Left kidney (tissue), 2 donors: ENCODE measurements around the gene PPID. TPM values are rescaled to one million over a fixed set of nuclear protein-coding genes. Genes with fewer than 3 reads are reported as not detected.
"Not testable (repeated sequence)": the region's sequence is repeated elsewhere in the genome, so short reads cannot be mapped to it uniquely, and the experiment has no call there.

Experiments used
- DNase-seq: peaks from one replicate; pipeline ENCODE4 v3.0.0-alpha.2; 2013
- polyA plus RNA-seq: library from polyadenylated mRNA; unstranded; fragments of 120-200 nt; gene quantifications from one replicate; pipeline ENCODE4 v1.2.1, GENCODE V29; 2013; ENCODE audit not compliant: insufficient read length

The PPID gene
- polyA plus RNA-seq, 1 donor: 79.6 TPM

GRCh38 chr4:158741326-158742021 is 18.3 kb upstream of the PPID start:
- DNase-seq: no peak

GRCh38 chr4:158739600-158739999 is 16.4 kb upstream of the PPID start:
- no peak for DNase-seq

DNA sequence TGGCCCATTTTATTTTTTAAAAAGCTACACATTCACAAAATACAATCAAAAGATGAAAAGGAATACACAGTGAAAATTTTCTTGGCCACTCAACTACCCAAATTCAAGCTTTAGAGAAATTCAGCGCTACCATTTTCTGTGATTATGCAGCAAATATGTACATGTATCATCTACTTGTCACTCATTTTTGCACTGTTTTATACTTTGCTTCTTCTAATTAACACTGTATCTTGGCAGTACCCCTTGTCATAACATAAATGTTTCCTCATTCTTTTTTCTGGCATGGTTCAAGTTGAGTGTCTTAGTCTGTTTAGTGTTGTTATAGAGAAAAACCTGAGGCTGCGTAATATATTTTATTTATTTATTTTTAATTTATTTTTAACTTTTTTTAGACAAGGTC is 15.7 kb upstream of the PPID start:
- no peak for DNase-seq

- peak; percentile 50 for DNase-seq
Measured at GRCh38 chr4:158729716-158730559, 6.7 kb upstream of the PPID start.

DNA sequence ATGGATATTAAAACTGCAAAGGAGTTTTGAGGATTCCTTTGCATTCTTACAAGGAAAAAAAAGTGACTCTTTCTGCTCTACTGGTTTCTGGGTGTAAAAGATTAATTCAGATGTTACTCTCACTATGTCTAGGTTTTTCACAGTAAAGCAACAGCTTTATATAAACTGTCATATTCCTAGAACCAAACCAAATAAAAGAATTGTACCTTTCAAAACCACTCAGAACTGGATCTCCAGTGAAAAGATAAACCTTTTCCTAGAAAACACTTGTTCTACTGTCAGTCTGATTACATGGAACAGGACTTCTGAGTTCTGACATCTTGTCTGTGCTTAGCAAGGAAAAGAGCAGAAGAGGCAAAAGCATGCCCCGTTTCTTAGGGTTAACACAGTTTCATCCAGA is 5.0 kb upstream of the PPID start:
- no peak for DNase-seq

DNA sequence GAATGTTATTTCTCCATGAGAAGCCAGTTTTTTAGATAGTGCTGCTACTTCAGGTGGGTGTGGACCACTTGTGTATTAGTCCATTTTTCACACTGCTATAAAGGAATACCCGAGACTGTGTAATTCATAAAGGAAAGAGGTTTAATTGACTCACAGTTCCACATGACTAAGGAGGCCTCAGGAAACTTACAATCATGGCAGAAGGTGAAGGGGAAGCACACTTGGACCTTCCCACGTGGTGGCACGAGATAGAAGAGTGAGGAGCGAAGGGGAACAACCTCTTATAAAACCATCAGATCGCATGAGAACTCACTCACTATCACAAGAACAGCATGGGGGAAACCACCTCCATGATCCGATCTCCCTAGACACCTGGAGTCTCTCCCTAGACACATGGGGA is 3.4 kb upstream of the PPID start:
- no peak for DNase-seq

GRCh38 chr4:158724637-158725036 is 1.4 kb upstream of the PPID start:
- no peak for DNase-seq

DNA sequence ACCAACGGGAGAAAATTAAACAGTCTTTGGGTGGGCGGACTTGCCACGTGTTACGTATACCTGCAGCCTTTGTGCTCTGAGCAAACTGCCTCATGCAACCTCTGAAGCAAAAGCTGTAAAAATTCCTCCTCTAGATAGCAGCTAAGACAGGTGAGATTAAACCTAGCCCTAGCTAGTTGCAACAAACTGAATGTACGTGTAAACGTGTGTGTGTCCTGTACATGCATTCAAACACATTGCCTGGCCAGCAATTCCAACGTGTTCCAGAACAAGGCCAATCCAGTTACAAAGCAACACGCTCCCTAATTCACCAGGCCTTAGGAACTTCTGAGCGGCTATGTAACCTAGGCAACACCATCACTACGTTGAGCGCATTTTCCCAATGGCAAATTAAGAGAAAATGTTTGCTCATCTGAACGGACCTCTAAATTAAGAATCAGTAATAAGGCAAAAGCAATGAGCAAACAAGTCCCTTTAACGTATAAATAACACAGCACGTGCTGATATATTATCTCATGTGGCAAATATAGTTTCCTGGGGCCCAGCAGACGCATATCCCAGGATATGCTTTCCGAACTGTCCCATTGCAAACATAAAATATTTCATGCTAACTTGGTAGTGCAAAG is 792 bp downstream of the PPID start:
- peak; percentile 42 for DNase-seq

DNA sequence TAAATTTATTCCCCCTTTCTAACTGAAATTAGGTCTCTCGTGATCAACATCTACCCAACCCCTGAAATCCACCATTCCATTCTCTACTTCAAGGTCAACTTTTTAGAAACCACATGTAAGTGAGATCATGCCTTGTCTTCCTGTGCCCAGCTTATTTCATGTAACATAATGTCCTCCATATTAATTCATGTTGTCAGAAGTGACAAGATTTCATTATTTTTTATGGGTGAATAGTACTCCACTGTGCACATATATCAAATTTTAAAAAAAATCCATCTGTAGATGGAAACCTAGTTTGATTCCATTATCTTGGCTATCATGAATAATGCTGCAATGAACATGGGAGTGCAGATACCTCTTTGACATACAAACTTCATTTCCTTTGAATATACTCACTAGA is 1.5 kb downstream of the PPID start:
- no peak for DNase-seq

DNA sequence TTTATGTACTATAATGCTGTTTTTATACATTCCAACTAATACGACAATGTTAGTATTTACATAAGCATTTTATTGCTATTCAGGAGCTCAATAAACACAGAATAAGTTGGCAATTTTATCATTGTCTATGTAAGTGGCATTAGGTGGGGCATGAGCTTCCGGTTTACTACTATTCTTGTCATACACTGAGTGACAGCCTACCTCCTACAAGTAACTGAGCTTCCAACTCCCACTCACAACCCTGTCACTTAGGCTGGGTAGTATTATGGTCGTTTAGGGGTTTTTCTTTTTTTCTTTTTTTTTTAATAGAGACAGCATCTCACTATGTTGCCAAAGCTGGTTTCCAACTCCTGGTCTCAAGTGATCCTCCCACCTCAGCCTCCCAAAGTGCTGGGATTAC is 7.4 kb downstream of the PPID start:
- no peak for DNase-seq

DNA sequence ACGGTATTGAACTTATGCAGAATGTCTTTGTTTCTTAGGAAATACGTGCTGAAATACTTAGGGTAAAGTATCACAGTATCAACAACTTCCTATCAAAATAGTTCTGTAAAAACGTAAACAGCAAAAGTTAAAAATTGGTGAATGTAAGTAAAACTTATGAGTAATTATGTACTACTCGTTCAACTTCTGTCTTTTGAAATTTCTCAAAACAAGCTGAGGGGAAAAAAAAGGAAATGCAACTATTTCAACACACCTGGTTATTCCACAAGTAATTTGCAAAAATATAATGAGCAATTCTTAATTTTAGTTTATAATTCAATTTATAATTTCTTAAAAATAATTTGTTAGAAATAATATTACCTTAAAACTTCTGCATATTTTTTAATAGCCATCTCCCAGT is 8.3 kb downstream of the PPID start:
- DNase-seq: no peak

GRCh38 chr4:158712622-158713021 is 10.6 kb downstream of the PPID start:
- not testable (repeated sequence) for DNase-seq

DNA sequence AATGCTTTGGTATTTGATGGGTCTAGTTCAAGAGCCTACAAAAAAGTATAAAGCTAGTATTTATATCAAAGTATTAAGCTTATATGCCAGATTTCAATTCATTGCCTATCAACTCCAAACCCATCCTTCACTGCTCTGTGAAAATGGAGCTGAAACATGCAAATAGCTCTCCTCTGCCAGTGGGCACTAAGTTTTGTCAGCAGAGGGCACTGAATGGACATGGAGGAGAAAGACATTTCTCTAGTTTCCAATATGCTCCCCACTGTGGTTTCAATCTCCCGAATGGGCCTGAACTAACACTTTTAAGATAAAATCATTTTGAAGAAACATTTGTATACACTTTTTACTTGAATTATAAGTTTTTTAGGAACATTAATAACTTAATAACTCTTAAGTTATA is 12.4 kb downstream of the PPID start:
- no peak for DNase-seq

DNA sequence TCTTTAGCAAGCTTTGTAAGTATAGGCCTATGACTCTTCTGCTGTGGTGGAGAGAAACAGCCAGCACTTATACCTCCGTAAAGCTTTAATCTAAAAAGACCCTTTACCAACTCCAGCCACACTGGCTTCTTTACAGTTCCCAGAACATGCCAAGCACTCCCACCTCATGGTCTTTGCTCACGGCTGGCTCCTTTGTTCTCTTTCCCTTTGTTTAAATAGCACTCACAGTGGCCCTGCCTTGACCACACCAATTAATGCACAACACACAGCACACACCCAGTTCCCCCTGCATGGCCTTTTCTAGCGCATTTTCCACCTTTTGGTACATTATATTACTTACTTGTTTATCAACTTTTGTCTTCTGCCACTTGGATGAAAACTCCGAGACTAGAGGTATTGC is 18.9 kb downstream of the PPID start:
- no peak for DNase-seq

GRCh38 chr4:158688813-158689212 is 34.4 kb downstream of the PPID start:
- DNase-seq: no peak

DNA sequence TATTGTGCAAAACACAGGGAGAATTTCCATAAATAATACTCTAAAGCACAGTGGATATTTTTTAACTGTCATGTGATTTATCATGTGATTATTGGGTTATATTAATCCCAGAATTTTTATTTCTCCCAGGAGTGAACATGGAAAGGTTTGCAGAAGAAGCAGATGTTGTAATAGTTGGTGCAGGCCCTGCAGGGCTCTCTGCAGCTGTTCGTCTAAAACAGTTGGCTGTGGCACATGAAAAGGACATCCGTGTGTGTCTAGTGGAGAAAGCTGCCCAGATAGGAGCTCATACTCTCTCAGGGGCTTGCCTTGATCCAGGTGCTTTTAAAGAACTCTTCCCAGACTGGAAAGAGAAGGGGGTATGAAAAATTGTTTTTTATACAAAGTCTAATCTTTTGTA is 41.1 kb downstream of the PPID start:
- no peak for DNase-seq

DNA sequence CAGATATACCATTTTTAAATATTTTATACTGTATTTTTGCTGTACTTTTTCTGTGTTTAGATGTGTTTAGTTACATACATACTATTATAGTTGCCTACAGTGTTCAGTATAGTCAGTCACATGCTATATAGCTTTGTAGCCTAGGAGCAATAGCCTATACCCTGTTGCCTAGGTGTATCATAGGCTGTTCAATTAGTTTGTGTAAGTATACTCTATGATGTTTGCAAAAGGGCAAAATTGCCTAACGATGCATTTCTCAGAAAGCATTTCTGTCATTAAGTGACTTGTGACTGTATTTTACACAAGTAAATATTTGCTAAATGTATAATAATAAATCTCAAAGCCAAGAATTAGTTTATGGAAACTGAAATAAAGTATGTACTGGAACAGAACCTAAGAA is 41.6 kb downstream of the PPID start:
- DNase-seq: no peak

DNA sequence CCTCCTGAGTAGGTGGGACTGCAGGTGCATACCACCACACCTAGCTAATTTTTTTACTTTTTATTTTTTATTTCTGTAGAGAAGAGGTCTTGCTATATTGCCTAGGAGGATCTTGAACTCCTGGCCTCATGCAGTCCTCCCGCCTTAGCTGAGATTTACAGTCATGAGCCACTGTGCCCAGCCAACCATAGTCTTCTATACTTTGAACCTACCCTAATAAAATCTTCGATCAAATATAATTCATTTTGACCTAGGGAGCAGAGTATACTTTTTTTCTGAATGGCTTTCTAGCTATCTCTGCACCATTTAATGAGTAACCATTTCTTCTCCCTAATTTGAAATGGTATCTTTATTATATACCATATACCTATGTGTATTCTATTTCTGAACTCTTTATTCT is 44.4 kb downstream of the PPID start:
- DNase-seq: no peak

GRCh38 chr4:158676076-158676475 is 47.1 kb downstream of the PPID start:
- no peak for DNase-seq

- no peak for DNase-seq
Measured at GRCh38 chr4:158673633-158674032, 49.6 kb downstream of the PPID start.

DNA sequence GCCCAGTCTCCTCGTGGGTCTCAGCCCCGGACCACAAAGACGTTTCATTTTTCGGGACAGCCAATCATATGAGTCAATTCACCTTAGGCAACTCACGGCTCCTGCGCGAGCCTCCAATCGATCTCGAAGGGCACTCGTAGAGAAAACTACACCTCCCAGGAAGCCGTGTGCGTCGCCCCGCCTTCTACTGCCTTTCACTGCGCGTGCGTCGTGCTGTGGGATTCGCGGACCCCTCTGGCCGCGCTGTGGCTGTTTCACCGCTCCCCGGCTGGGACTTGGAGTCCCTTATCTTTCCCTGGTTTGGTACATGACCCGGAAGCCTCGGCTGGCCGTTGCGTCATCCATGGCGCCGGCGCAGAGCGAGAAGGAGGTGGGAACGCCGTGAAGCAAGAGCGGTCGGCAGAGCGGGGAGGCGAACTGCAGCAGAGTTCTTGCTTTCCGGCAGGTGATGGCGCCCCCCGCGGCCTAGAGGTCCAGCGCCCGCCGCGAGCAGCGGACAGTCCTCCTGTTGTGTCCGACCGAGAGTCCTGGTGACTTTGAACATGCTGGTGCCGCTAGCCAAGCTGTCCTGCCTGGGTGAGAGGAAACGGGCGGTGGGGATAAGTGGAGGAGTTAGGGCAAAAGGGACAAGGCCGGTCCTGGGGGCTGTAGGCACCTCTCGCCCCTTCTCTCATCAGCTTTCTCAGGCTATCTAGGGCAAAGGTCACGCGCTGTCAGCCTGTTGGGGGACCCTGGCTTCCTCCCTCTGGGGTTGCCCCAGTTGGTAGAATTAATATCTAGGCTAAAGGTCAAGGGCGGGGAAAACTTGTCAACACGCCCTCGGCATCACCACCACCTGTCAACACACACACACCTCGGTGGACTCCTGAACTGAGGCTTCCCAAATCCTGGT is 51.0 kb downstream of the PPID start, which contains the start of gene ETFDH:
Gene ETFDH (plus strand): TSS at position 382 of the 892 bp plus-strand sequence. CDS start 161 bp downstream, at position 543.
- DNase-seq: peak; percentile 99

- DNase-seq: no peak
Measured at GRCh38 chr4:158671665-158671914, 51.6 kb downstream of the PPID start, which contains the start of gene C4orf46. C4orf46 (minus strand) TSS chr4:158671887; CDS start chr4:158671801, 86 bp downstream.
